H1 (cell line): ENCODE measurements around the gene CPNE4.

Source experiments
- EZH2 ChIP-seq: fragments of 200-600 bp; sonication (generic); IDR thresholded peaks from 2 replicates; pipeline ENCODE4 v1.7.1; 2012; ENCODE audit warnings: low read depth, mild to moderate bottlenecking, moderate library complexity, low read length, inconsistent platforms; ENCODE audit not compliant: severe bottlenecking
- MAX ChIP-seq: IDR thresholded peaks from 2 replicates; pipeline ENCODE4 v1.6.1; 2012; ENCODE audit warnings: inconsistent platforms
- RAD21 ChIP-seq, 2 experiments: IDR thresholded peaks in 1 of 2; conservative IDR thresholded peaks in 1 of 2; 2 replicates each; pipeline ENCODE4 v1.6.1; 2011; ENCODE audit warnings: low read depth in 2 of 2, low read length in 2 of 2, improper control_type of control experiment in 1 of 2, inconsistent platforms in 1 of 2, mild to moderate bottlenecking in 1 of 2, moderate library complexity in 1 of 2
- ZNF274 ChIP-seq: IDR thresholded peaks from 2 replicates; pipeline ENCODE4 v1.7.0; 2012; ENCODE audit warnings: low read length, borderline replicate concordance; ENCODE audit errors: extremely low read depth
- TF ChIP-seq, protein P1 (sequence below), 3 experiments: IDR thresholded peaks; 1 replicate in 2 of 3; 2 replicates in 1 of 3; pipeline versions ENCODE4 v1.5.1 to v1.6.1; 2011; ENCODE audit warnings: low read length in 3 of 3, mild to moderate bottlenecking in 3 of 3, inconsistent platforms in 2 of 3, low read depth in 1 of 3, moderate library complexity in 1 of 3; ENCODE audit not compliant: insufficient read depth in 1 of 3; ENCODE audit errors: control extremely low read depth in 1 of 3

DNA sequence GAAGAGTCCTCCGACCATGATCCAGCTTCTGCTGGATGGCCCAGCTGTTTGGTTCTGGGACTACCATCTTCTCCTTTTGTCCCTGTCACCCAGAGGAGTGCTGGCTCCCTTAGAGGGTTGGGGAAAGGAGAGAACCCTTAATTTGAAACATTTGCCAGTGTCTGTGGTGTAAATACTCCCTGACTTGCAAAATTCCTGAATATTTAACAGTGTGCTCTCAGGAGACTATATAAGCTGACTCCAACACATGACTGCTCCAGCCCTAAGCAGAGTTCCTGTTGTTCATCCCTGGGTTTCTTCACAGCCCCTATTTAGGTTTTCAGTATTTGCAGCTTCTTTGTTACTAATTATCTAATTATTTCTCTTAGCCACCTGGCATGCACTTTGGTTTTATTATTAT lies 133.1 kb downstream of the CPNE4 start:
- TF ChIP-seq, protein P1, sequence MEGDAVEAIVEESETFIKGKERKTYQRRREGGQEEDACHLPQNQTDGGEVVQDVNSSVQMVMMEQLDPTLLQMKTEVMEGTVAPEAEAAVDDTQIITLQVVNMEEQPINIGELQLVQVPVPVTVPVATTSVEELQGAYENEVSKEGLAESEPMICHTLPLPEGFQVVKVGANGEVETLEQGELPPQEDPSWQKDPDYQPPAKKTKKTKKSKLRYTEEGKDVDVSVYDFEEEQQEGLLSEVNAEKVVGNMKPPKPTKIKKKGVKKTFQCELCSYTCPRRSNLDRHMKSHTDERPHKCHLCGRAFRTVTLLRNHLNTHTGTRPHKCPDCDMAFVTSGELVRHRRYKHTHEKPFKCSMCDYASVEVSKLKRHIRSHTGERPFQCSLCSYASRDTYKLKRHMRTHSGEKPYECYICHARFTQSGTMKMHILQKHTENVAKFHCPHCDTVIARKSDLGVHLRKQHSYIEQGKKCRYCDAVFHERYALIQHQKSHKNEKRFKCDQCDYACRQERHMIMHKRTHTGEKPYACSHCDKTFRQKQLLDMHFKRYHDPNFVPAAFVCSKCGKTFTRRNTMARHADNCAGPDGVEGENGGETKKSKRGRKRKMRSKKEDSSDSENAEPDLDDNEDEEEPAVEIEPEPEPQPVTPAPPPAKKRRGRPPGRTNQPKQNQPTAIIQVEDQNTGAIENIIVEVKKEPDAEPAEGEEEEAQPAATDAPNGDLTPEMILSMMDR (IDR thresholded peaks at IDR 0.05; ENCODE audit: control extremely low read depth in 1 of 3, insufficient read depth in 1 of 3, low read depth in 1 of 3, low read length in 3 of 3) = no peak
- TF ChIP-seq ZNF274 (no peak), MAX (no peak), EZH2 (no peak), RAD21 (IDR thresholded peaks at IDR 0.05 in 1 of 2, conservative IDR thresholded peaks at IDR 0.05 in 1 of 2; ENCODE audit: low read depth in 2 of 2, low read length in 2 of 2) (no peak)
